ENCODE results near the gene SCLY. TPM values are rescaled to one million over a fixed set of nuclear protein-coding genes. Genes with fewer than 3 reads are reported as not detected.

Gene SCLY
- polyA plus RNA-seq, 2 of the 4 experiments (the other 2 are of a cell fraction): 19.0 to 28.3 TPM

- ChIA-PET CTCF (no interaction called here), POLR2A (no interaction called here)
- no peak overlapping the region for H3K4me3 ChIP-seq
- no peak overlapping the region for H3K4me2 ChIP-seq
- H3K9me3 ChIP-seq: no peaks in the 10 kb centered on the region
- DNase-seq (ENCODE audit: low read depth in 1 of 2, low spot score in 1 of 2) (no peak), ATAC-seq (no peak), FAIRE-seq (no peak)
- 88% methylated on average over 9 of the region's 9 CpGs for WGBS (ENCODE audit: missing lambda C conversion rate)
- H3K4me1 ChIP-seq: no peaks in the 10 kb centered on the region
- H3K27ac ChIP-seq: no peak overlapping the region
- TF ChIP-seq POLR2A (IDR thresholded peaks at IDR 0.05; ENCODE audit: low read length): no peak
- no peak for TF ChIP-seq CTCF (IDR thresholded peaks at IDR 0.05)
- TF ChIP-seq HOXA7 (CRISPR knock-in tag; IDR thresholded peaks at IDR 0.05): no peak
- TF ChIP-seq RAD21 (conservative IDR thresholded peaks at IDR 0.05 in 1 of 2, IDR thresholded peaks at IDR 0.05 in 1 of 2): no peak
- no peak for TF ChIP-seq JUNB (IDR thresholded peaks at IDR 0.05)
- no peak for TF ChIP-seq E2F6 (IDR thresholded peaks at IDR 0.05; ENCODE audit: borderline replicate concordance, low read depth)
- TF ChIP-seq ESRRA (IDR thresholded peaks at IDR 0.05; ENCODE audit: borderline replicate concordance, low read length): no peak
- TF ChIP-seq CHD4 (IDR thresholded peaks at IDR 0.05; ENCODE audit: borderline replicate concordance): no peak
- TF ChIP-seq EHF (CRISPR knock-in tag; IDR thresholded peaks at IDR 0.05): no peak
- no peak for TF ChIP-seq KDM1A (IDR thresholded peaks at IDR 0.05; ENCODE audit: low read depth)
- no peak for TF ChIP-seq CBX8 (IDR thresholded peaks at IDR 0.05)
- no peak for TF ChIP-seq HOXB5 (CRISPR knock-in tag; IDR thresholded peaks at IDR 0.05)
- TF ChIP-seq POLR2AphosphoS2 (conservative IDR thresholded peaks at IDR 0.05; ENCODE audit: low read length): no peak
- no peak for TF ChIP-seq KDM5A (IDR thresholded peaks at IDR 0.05)
- no peak for TF ChIP-seq HES2 (IDR thresholded peaks at IDR 0.05)
- no peak for TF ChIP-seq MAFK (IDR thresholded peaks at IDR 0.05; ENCODE audit: partially characterized antibody)
- no peak for TF ChIP-seq PHF8 (IDR thresholded peaks at IDR 0.05; ENCODE audit: borderline replicate concordance, low read depth)
- TF ChIP-seq GATA3 (IDR thresholded peaks at IDR 0.05; ENCODE audit: borderline replicate concordance): no peak
Measured at GRCh38 chr2:238040918-238041317, 19.9 kb upstream of the SCLY start.

- WGBS (ENCODE audit: missing lambda C conversion rate): 92% methylated on average over 5 of the region's 5 CpGs
- CTCF ChIA-PET: interaction anchor here (0.6 to 1.5 kb wide), 3 partner anchors 13 to 115 kb away, joined by 3 to 4 read pairs (median 3); no protein-coding TSS in a partner anchor
Measured at GRCh38 chr2:238042090-238042489, 18.7 kb upstream of the SCLY start.

GRCh38 chr2:238042849-238043584 lies 17.8 kb upstream of the SCLY start:
- FAIRE-seq (no peak), ATAC-seq (no peak), DNase-seq (ENCODE audit: low read depth in 1 of 2, low spot score in 1 of 2) (no peak)
- Histone ChIP-seq H3K27ac (no peak overlapping the region), H3K4me3 (no peak overlapping the region), H3K4me1 (no peaks in the 10 kb centered on the region), H3K4me2 (no peak overlapping the region), H3K9me3 (no peaks in the 10 kb centered on the region)
- POLR2A ChIA-PET: no interaction called here
- TF ChIP-seq ZSCAN20 (CRISPR knock-in tag; IDR thresholded peaks at IDR 0.05) (no peak), PBX3 (IDR thresholded peaks at IDR 0.05) (no peak), HOXA7 (CRISPR knock-in tag; IDR thresholded peaks at IDR 0.05) (no peak), RARB (CRISPR knock-in tag; IDR thresholded peaks at IDR 0.05) (no peak), JUN (IDR thresholded peaks at IDR 0.05) (no peak), NR3C1 (IDR thresholded peaks at IDR 0.05) (no peak), E2F6 (IDR thresholded peaks at IDR 0.05; ENCODE audit: borderline replicate concordance, low read depth) (no peak), FOSB (CRISPR knock-in tag; IDR thresholded peaks at IDR 0.05) (no peak), RAD21 (conservative IDR thresholded peaks at IDR 0.05 in 1 of 2, IDR thresholded peaks at IDR 0.05 in 1 of 2) (no peak), HOXB5 (CRISPR knock-in tag; IDR thresholded peaks at IDR 0.05) (no peak), KDM1A (IDR thresholded peaks at IDR 0.05; ENCODE audit: low read depth) (no peak), POLR2A (IDR thresholded peaks at IDR 0.05; ENCODE audit: low read length) (no peak), FOSL2 (IDR thresholded peaks at IDR 0.05) (no peak), FOSL2 (CRISPR knock-in tag; IDR thresholded peaks at IDR 0.05) (no peak), NPAS2 (CRISPR knock-in tag; IDR thresholded peaks at IDR 0.05; ENCODE audit: borderline replicate concordance) (no peak), CHD4 (IDR thresholded peaks at IDR 0.05; ENCODE audit: borderline replicate concordance) (no peak), ESRRA (IDR thresholded peaks at IDR 0.05; ENCODE audit: borderline replicate concordance, low read length) (no peak), HOXB13 (CRISPR knock-in tag; IDR thresholded peaks at IDR 0.05; ENCODE audit: low read depth) (no peak), RCOR1 (IDR thresholded peaks at IDR 0.05; ENCODE audit: low read depth, low read length) (no peak), MAFK (IDR thresholded peaks at IDR 0.05; ENCODE audit: partially characterized antibody) (no peak)
- CTCF ChIA-PET: interaction anchor here (1.5 to 1.7 kb wide), 2 partner anchors 13 to 14 kb away, joined by 4 to 5 read pairs; no protein-coding TSS in a partner anchor
- 84% methylated on average over 6 of the region's 6 CpGs for WGBS (ENCODE audit: missing lambda C conversion rate)

More at GRCh38 chr2:238042090-238042489, 18.7 kb upstream of the SCLY start:
- Histone ChIP-seq H3K27ac (no peak overlapping the region), H3K4me2 (no peak overlapping the region), H3K4me3 (no peak overlapping the region), H3K4me1 (no peaks in the 10 kb centered on the region), H3K9me3 (no peaks in the 10 kb centered on the region)
- DNase-seq (ENCODE audit: low read depth in 1 of 2, low spot score in 1 of 2): no peak
- TF ChIP-seq HDAC2 (IDR thresholded peaks at IDR 0.05): no peak
- no peak for ATAC-seq
- POLR2A ChIA-PET: no interaction called here
- no peak for FAIRE-seq
